Activated T-helper 17 cell treated with anti-CD3 and anti-CD28 coated beads, Interleukin-2, amount 50 U/mL, for 72 hours (primary cell): ENCODE results near the gene USP11. TPM values are rescaled to one million over a fixed set of nuclear protein-coding genes. Genes with fewer than 3 reads are reported as not detected.
"Not testable (repeated sequence)": the region's sequence is repeated elsewhere in the genome, so short reads cannot be mapped to it uniquely, and the experiment has no call there.

Experiments
- ATAC-seq: fragments of 150-1000 bp; cut with Tn5 transposase; replicated peaks from 2 replicates; pipeline ENCODE4 v1.10.0; 2021; ENCODE audit warnings: mild to moderate bottlenecking, moderate library complexity
- H3K27ac Mint-ChIP-seq: one replicate; pipeline ENCODE4 v1.8.0; 2022; ENCODE audit warnings: mixed read lengths
- H3K27me3 Mint-ChIP-seq: one replicate; pipeline ENCODE4 v1.8.0; 2022; ENCODE audit warnings: mixed read lengths
- H3K36me3 Mint-ChIP-seq: one replicate; pipeline ENCODE4 v1.8.0; 2022; ENCODE audit warnings: low read depth, mild to moderate bottlenecking, mixed read lengths
- H3K4me1 Mint-ChIP-seq: one replicate; pipeline ENCODE4 v1.8.0; 2022; ENCODE audit warnings: mixed read lengths
- H3K4me3 Mint-ChIP-seq: one replicate; pipeline ENCODE4 v1.8.0; 2022; ENCODE audit warnings: mild to moderate bottlenecking, mixed read lengths
- H3K9me3 Mint-ChIP-seq: one replicate; pipeline ENCODE4 v1.8.0; 2022; ENCODE audit warnings: mixed read lengths
- total RNA-seq, 2 donors: library from RNA; stranded (reverse); gene quantifications; one replicate each; pipeline ENCODE4 v1.2.3, GENCODE V29; 2022

USP11 gene
- total RNA-seq, 2 donors from 2014 or later: 24.0 to 26.6 TPM

DNA sequence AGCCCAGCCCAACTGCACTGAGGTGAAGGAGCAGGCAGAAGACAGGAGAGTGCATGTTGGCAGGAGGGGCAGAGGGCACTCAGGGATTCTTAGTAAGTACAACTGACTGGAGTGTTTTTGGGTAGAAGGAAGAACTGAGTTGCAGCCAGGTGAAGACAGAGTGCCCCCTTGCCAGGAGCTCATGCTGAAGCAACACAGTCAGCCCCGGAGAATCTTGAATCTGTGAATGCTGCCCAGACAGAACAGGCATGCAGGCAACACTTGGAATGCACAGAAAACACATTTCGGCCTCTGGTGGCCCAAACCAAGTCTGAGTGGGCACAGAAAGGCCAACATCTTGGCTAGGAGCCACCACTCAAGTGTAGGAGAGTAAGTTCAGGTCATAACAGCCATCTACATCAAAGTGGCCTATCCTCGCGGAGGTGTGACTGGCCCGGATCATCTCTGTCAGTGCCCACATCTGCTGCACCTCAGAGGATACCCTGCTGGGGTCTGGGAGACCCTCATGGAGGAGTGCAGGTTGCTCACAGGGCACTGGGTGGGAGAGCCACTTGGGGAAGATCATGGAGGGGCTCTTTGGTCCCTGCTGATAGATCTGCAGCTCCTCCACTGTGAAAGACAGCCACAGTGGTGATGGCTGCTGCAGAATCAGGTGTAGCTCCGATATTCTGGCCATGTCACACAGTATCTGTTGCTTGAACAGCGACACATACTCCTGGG is 40.4 kb downstream of the USP11 start:
- Mint-ChIP-seq H3K27ac (peak overlapping the region; percentile 10), H3K4me1 (no peaks in the 10 kb centered on the region), H3K4me3 (no peak overlapping the region), H3K9me3 (no peaks in the 10 kb centered on the region), H3K27me3 (no peaks in the 10 kb centered on the region), H3K36me3 (no peaks in the 10 kb centered on the region)
- ATAC-seq: no peak

DNA sequence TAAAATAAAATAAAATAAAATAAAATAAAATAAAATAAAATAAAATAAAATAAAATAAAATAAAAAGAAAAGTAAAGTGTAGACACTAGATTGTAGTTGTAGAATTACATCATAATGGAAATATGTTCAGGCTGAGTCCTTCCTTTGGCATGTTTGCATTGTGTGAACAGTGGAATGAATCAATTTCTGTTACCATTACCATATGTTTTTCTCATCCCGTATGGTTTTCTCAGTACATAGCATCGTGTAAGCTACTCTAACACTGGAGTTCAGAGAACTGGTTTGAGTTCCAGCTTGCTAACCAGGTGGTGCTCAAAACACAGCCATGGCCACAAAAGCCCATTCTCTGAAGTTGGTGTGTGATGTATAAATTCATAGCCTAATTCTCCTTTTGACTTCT is 45.9 kb downstream of the USP11 start:
- no peaks in the 10 kb centered on the region for H3K9me3 Mint-ChIP-seq
- H3K36me3 Mint-ChIP-seq: no peaks in the 10 kb centered on the region
- ATAC-seq: no peak
- H3K4me1 Mint-ChIP-seq: no peaks in the 10 kb centered on the region
- H3K27ac Mint-ChIP-seq: no peak overlapping the region
- no peaks in the 10 kb centered on the region for H3K27me3 Mint-ChIP-seq
- no peak overlapping the region for H3K4me3 Mint-ChIP-seq

DNA sequence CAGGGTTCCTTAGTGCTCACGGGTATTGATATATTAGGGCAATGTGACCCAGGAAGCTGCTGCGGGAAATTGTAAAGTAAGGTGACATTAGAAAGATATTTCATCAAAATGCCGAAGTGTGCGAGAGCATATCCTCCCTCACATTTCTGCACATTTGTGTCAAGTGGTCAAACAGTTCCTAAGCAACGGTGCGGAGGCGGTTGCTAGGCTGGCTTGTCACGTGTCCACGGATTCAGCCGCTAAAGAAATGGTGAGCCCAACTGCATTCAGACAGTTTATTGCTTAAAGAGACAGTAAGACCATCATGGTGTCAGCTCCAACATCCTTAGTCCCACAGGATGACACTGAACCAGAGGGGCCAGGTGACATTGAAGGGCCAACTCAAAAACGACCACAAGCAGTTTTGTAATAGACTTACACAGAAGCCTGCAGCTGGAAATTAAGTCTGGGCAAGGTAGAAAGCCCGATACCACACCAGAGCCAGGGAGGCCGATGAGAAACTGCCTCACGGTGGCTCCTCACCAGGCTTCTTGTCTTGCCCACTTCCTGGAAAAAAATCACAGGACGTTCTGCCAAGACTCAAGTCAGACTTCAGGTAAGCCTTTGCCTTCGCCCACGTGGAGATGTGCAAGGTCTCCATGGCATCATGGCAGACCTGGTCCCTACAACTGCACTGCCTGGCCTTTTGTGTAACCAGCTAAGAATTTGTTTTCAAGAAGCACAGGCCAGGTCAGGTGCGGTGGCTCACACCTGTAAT is 50.4 kb downstream of the USP11 start:
- Mint-ChIP-seq H3K4me1 (no peaks in the 10 kb centered on the region), H3K27me3 (no peaks in the 10 kb centered on the region), H3K9me3 (no peaks in the 10 kb centered on the region), H3K36me3 (no peaks in the 10 kb centered on the region), H3K4me3 (peak overlapping the region; percentile 31), H3K27ac (no peak overlapping the region)
- peak; percentile 54 for ATAC-seq

DNA sequence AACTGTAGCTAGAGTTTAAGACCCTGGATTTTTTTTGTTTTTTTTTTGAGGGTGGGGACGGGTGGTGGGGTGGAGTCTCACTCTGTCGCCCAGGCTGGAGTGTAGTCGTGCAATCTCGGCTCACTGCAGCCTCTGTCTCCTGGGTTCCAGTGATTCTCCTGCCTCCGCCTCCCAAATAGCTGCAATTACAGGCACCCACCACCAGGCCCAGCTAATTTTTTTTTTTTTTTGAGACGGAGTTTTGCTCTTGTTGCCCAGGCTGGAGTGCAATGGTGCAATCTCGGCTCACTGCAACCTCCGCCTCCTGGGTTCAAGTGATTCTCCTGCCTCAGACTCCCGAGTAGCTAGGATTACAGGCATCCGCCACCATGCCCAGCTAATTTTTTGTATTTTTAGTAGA is 51.8 kb downstream of the USP11 start:
- H3K4me1 Mint-ChIP-seq, H3K9me3 Mint-ChIP-seq, H3K36me3 Mint-ChIP-seq, H3K4me3 Mint-ChIP-seq, ATAC-seq, H3K27me3 Mint-ChIP-seq, H3K27ac Mint-ChIP-seq: not testable (repeated sequence)

DNA sequence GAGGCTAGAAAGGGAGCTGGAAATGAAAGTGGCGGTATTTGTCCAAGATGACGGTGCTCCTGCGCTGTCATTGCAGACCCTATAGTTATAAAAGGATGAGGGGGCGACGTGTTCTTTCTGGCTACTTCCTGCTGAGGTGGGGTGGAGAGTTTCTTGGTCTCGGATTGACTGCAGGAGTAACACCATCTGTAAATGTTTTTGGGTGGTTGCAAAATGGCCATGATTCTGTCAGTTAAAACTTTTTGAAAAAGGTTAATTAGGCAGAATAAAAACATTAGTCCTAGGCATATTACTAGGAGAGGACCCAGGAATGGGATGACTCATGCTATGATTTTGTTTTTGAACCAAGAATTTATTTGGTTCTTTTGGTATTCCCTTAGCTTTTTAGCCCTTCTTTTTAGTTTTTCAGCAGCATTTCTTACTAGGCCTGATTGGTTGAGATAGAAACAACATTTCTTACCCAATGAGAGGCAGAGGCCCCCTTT is 53.1 kb downstream of the USP11 start:
- Mint-ChIP-seq H3K4me3 (no peak overlapping the region), H3K36me3 (no peaks in the 10 kb centered on the region), H3K27me3 (no peaks in the 10 kb centered on the region), H3K4me1 (no peaks in the 10 kb centered on the region), H3K27ac (peak overlapping the region; percentile 56), H3K9me3 (no peaks in the 10 kb centered on the region)
- peak; percentile 26 for ATAC-seq

DNA sequence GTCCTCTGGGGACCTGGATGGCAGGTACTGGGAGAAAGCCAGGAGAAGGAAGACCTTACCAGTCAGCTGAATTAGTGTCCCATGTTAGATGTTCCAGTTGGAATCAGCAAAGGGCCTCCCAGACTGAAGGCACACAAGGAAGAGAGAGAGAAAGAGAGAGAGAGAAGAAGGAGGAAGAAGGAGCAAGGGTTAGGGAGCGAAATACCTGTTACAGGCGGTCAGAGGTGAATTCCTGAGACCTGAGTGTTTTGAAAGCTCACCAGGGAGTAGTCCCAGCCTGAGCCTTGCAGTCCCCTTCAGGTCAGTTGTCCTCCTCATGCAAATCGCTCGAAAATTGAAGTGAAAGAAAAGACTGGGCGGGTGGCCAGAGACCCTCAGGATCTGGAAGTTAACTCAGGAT is 60.3 kb downstream of the USP11 start:
- Mint-ChIP-seq H3K9me3 (no peaks in the 10 kb centered on the region), H3K27me3 (peaks cover 4% of the 10 kb centered on the region), H3K27ac (no peak overlapping the region), H3K36me3 (no peaks in the 10 kb centered on the region), H3K4me3 (no peak overlapping the region), H3K4me1 (no peaks in the 10 kb centered on the region)
- ATAC-seq: no peak

DNA sequence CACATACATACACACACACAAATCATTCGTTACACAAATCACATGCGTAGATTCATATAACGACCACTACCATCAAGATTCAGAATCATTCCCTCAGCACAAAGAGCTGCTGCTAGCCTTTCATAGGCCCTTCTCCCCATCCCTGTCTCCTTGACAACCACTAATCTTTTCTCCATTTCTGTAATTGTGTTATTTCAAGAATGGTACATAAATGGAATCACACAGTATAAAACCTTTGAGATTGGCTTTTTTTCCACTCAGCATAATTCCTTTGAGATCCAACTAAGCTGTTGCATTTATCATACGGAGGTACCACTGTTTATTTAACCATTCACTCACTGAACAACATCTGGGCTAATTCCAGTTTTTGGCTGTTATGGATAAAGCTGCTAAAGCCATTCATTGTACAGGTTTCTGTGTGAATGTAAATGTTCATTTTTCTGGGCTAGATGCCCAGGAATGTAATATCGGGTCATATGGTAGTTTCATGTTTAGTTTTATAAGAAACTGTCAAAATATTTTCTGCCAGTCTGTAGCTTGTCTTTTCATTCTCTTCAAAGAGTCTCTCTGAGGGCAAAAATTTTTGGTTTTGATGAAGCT is 64.1 kb downstream of the USP11 start:
- no peaks in the 10 kb centered on the region for H3K9me3 Mint-ChIP-seq
- H3K27ac Mint-ChIP-seq: no peak overlapping the region
- peaks cover 3% of the 10 kb centered on the region for H3K27me3 Mint-ChIP-seq
- H3K4me3 Mint-ChIP-seq: no peak overlapping the region
- no peaks in the 10 kb centered on the region for H3K4me1 Mint-ChIP-seq
- H3K36me3 Mint-ChIP-seq: no peaks in the 10 kb centered on the region
- no peak for ATAC-seq

DNA sequence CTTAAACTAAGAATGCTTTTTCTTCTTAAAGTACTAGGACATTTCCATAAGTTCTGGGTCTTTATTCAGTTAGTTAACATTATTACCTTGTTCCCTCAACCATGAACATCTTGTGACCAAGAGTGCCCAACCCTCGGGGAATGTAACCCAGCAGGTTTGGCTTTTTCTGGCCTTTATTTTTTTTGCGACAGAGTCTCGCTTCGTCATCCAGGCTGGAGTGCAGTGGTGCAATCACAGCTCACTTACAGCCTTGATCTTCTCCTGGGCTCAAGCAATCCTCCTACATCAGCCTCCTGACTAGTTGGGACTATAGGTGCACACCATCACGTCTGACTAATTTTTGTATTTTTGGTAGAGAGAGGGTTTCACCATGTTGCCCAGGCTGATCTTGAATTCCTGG is 65.1 kb downstream of the USP11 start:
- H3K9me3 Mint-ChIP-seq: no peaks in the 10 kb centered on the region
- no peaks in the 10 kb centered on the region for H3K36me3 Mint-ChIP-seq
- no peak overlapping the region for H3K4me3 Mint-ChIP-seq
- H3K4me1 Mint-ChIP-seq: no peaks in the 10 kb centered on the region
- no peak for ATAC-seq
- H3K27ac Mint-ChIP-seq: no peak overlapping the region
- H3K27me3 Mint-ChIP-seq: no peaks in the 10 kb centered on the region

Other genes starting within 250 kb of the USP11 start
- gene RGN, start 154.6 kb upstream of the USP11 start, total RNA-seq: not detected
- 10 to 100 TPM; 72.3 to 94.4 TPM for gene NDUFB11, start 88.3 kb upstream of the USP11 start, total RNA-seq
- 10 to 100 TPM; 54.3 to 57.9 TPM for gene RBM10, start 87.8 kb upstream of the USP11 start, total RNA-seq
- gene UBA1, start 39.2 kb upstream of the USP11 start, total RNA-seq: 100 to 1,000 TPM; 227 to 255 TPM
- gene CDK16, start 14.3 kb upstream of the USP11 start, total RNA-seq: 10 to 100 TPM; 58.3 to 71.5 TPM
- gene ZNF157, start 137.6 kb downstream of the USP11 start, total RNA-seq: 1 to 10 TPM in 1 of 2 donors, under 1 TPM in 1; 0.71 to 3.1 TPM